Natural killer cell (primary cell): Measurements from ENCODE around the gene JMJD8. TPM values are rescaled to one million over a fixed set of nuclear protein-coding genes. Genes with fewer than 3 reads are reported as not detected.

Experiments
- ATAC-seq, 3 donors: fragments of 150-1000 bp in 2 of 3; fragments of 200-7000 bp in 1 of 3; cut with Tn5 transposase; 1 replicate in 1 of 3; 2 replicates in 2 of 3; pipeline ENCODE4 v1.10.0; 2021; ENCODE audit warnings: mild to moderate bottlenecking in 2 of 3, moderate library complexity in 2 of 3
- DNase-seq, 2 donors: peaks; one replicate each; pipeline versions ENCODE4 v3.0.0 to v3.0.0-alpha.2; 2013 to 2021; ENCODE audit warnings: mixed read lengths in 1 of 2
- H3K27ac ChIP-seq: one replicate; pipeline ENCODE4 v1.5.1; 2013; ENCODE audit warnings: mild to moderate bottlenecking, low read length
- H3K27me3 ChIP-seq: one replicate; pipeline ENCODE4 v1.6.1; 2013; ENCODE audit warnings: low read length; ENCODE audit not compliant: control insufficient read depth, insufficient read depth
- H3K36me3 ChIP-seq: one replicate; pipeline ENCODE4 v1.6.1; 2013; ENCODE audit warnings: low read length; ENCODE audit not compliant: control insufficient read depth, insufficient read depth
- H3K4me1 ChIP-seq: one replicate; pipeline ENCODE4 v1.6.1; 2013; ENCODE audit warnings: low read length; ENCODE audit not compliant: control insufficient read depth, insufficient read depth
- H3K4me3 ChIP-seq: one replicate; pipeline ENCODE4 v1.5.1; 2013; ENCODE audit warnings: low read length
- H3K9me3 ChIP-seq: one replicate; pipeline ENCODE4 v1.6.1; 2013; ENCODE audit warnings: low read length; ENCODE audit not compliant: control insufficient read depth, insufficient read depth
- H3K27ac Mint-ChIP-seq, 2 donors: one replicate each; pipeline ENCODE4 v1.8.0; 2022; ENCODE audit warnings: mild to moderate bottlenecking in 2 of 2, mixed read lengths in 2 of 2, moderate library complexity in 1 of 2
- H3K27me3 Mint-ChIP-seq, 2 donors: one replicate each; pipeline ENCODE4 v1.8.0; 2022; ENCODE audit warnings: low read depth in 2 of 2, mixed read lengths in 2 of 2
- H3K36me3 Mint-ChIP-seq: one replicate; pipeline ENCODE4 v1.8.0; 2022; ENCODE audit warnings: mixed read lengths
- H3K4me1 Mint-ChIP-seq, 2 donors: one replicate each; pipeline ENCODE4 v1.8.0; 2022; ENCODE audit warnings: mixed read lengths in 2 of 2
- H3K4me3 Mint-ChIP-seq: one replicate; pipeline ENCODE4 v1.8.0; 2022; ENCODE audit warnings: mild to moderate bottlenecking, moderate library complexity, mixed read lengths
- H3K9me3 Mint-ChIP-seq, 2 donors: one replicate each; pipeline ENCODE4 v1.8.0; 2022; ENCODE audit warnings: mixed read lengths in 2 of 2
- CTCF ChIP-seq: fragments of 200-600 bp; IDR thresholded peaks from one replicate; pipeline ENCODE4 v1.8.0; 2022; ENCODE audit warnings: antibody characterized with exemption
- WGBS: methylation state at CpG from one replicate; pipeline ENCODE4 v1.1.7; 2013; ENCODE audit warnings: missing lambda C conversion rate; ENCODE audit not compliant: insufficient coverage; 5-methylcytosine and 5-hydroxymethylcytosine counted together
- intact Hi-C: fragments of 100-400 bp; cut with micrococcal nuclease; formaldehyde crosslinking; loops from one replicate; pipeline ENCODE4 v1.14.2; 2022
- total RNA-seq, 4 donors: library from RNA; stranded (reverse); fragments of 120-200 nt in 1 of 4; gene quantifications; one replicate each; pipeline versions ENCODE4 v1.2.3 to v1.2.4, GENCODE V29; 2013 to 2022

Gene JMJD8
- total RNA-seq, 3 donors from 2014 or later (not counting 1 experiment from before 2014, with no cell fraction given): 29.5 to 32.6 (median 31.5) TPM

GRCh38 chr16:644556-644955 lies 39.6 kb downstream of the JMJD8 start:
- no peak overlapping the region for H3K27ac Mint-ChIP-seq
- no peak for ATAC-seq
- Histone ChIP-seq H3K4me3 (no peak overlapping the region), H3K4me1 (peaks cover 38% of the 10 kb centered on the region), H3K27ac (no peak overlapping the region), H3K9me3 (no peaks in the 10 kb centered on the region), H3K27me3 (no peaks in the 10 kb centered on the region), H3K36me3 (no peaks in the 10 kb centered on the region)
- peak overlapping the region; percentile 8 for H3K4me3 Mint-ChIP-seq
- no peak for DNase-seq
- H3K4me1 Mint-ChIP-seq: peaks cover 0 to 18% of the 10 kb centered on the region in 2 donors
- no peaks in the 10 kb centered on the region for H3K27me3 Mint-ChIP-seq
- TF ChIP-seq CTCF: no peak
- intact Hi-C loops: no loop called here
- no peaks in the 10 kb centered on the region for H3K36me3 Mint-ChIP-seq
- no peaks in the 10 kb centered on the region for H3K9me3 Mint-ChIP-seq
- WGBS: 96% methylated on average over 12 of the region's 12 CpGs

DNA sequence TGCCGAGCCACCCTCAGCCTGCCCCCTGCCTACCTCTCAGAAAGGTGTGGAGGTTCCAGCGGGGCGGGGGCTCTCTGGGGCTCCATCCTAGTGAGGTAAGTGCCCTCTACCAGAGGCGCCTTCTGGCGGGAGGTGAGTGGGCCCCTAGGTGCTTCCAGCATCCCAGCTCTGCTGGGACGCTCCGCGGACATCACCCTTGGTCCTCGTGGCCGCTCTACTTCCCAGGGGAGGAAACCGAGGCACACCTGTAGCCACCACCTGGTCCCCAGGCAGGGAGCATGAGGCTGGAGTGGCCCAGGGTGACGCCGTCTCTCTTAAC lies 41.1 kb downstream of the JMJD8 start:
- Histone ChIP-seq H3K4me1 (peaks cover 31% of the 10 kb centered on the region), H3K27me3 (no peaks in the 10 kb centered on the region), H3K9me3 (no peaks in the 10 kb centered on the region), H3K4me3 (no peak overlapping the region), H3K36me3 (no peaks in the 10 kb centered on the region), H3K27ac (no peak overlapping the region)
- H3K4me1 Mint-ChIP-seq: peaks cover 0 to 13% of the 10 kb centered on the region in 2 donors
- no peaks in the 10 kb centered on the region for H3K36me3 Mint-ChIP-seq
- intact Hi-C loops: no loop called here
- H3K27ac Mint-ChIP-seq: no peak overlapping the region
- no peak for TF ChIP-seq CTCF
- no peak for ATAC-seq
- H3K4me3 Mint-ChIP-seq: peak overlapping the region; percentile 75
- no peak for DNase-seq
- H3K27me3 Mint-ChIP-seq: no peaks in the 10 kb centered on the region
- no peaks in the 10 kb centered on the region for H3K9me3 Mint-ChIP-seq
- 90% methylated on average over 11 of the region's 13 CpGs for WGBS

DNA sequence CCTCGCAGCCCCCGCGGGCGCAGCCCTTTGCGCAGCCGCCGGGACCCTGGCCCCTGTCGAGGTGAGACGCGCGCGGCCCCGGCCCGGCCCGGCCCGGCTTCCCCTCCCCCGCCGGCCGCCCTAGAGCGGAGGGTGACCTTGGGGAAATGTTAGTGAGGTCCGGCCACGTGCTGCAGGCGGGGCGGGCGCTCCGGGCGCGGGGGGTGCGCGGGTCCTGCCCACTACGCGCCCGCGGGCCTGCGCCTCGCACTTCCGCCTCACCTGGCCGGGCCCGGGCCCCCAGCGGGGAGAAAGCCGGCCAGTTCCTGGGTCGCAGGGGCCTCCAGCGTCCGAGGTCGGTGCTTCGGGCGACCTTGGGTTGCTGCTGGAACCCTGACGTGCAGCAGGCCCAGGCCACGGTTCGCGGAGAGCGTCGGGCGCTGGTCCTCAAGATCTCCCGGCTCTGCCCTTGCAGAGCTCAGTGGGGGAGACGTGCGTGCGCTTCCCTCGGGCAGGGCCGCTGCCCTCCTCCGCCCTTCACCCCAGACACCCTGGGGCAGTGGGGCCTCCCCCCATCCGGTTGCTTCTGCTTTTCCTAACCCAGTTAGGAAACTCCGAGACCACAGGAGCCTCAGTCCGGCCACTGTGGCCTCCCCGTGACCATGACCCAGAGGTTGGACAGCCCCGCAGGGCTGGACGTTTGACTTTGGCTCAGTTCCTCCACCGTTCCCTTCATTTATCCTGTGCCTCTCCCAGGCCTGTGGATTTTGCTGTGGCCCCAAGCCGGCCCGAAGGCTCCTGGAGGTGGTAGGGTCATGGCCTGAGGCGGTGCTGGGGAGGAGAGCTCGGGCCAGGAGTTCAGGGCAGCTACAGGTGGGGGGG lies 41.7 kb downstream of the JMJD8 start:
- Histone ChIP-seq H3K27me3 (no peaks in the 10 kb centered on the region), H3K9me3 (no peaks in the 10 kb centered on the region), H3K27ac (no peak overlapping the region), H3K36me3 (no peaks in the 10 kb centered on the region), H3K4me1 (peaks cover 31% of the 10 kb centered on the region), H3K4me3 (peak overlapping the region; percentile 42)
- Mint-ChIP-seq H3K27ac (no peak overlapping the region), H3K4me3 (peak overlapping the region; percentile 75), H3K4me1 (peaks cover 0 to 13% of the 10 kb centered on the region in 2 donors), H3K9me3 (no peaks in the 10 kb centered on the region), H3K36me3 (no peaks in the 10 kb centered on the region), H3K27me3 (no peaks in the 10 kb centered on the region)
- intact Hi-C loops: no loop called here
- peak; percentile 47 to 71 (median 61) for ATAC-seq
- no peak for TF ChIP-seq CTCF
- DNase-seq: peak in 1 of 2 donors; percentile 42
- WGBS: 8% methylated on average over 72 of the region's 72 CpGs
